Measurements from ENCODE around the gene LGALS7B. TPM values are rescaled to one million over a fixed set of nuclear protein-coding genes. Genes with fewer than 3 reads are reported as not detected.

The LGALS7B gene
- total and polyA plus RNA-seq, 2 of the 8 experiments (the other 6 are each of a cell fraction or from before 2014, with no cell fraction given) = 3.6 TPM; not detected in 1

DNA sequence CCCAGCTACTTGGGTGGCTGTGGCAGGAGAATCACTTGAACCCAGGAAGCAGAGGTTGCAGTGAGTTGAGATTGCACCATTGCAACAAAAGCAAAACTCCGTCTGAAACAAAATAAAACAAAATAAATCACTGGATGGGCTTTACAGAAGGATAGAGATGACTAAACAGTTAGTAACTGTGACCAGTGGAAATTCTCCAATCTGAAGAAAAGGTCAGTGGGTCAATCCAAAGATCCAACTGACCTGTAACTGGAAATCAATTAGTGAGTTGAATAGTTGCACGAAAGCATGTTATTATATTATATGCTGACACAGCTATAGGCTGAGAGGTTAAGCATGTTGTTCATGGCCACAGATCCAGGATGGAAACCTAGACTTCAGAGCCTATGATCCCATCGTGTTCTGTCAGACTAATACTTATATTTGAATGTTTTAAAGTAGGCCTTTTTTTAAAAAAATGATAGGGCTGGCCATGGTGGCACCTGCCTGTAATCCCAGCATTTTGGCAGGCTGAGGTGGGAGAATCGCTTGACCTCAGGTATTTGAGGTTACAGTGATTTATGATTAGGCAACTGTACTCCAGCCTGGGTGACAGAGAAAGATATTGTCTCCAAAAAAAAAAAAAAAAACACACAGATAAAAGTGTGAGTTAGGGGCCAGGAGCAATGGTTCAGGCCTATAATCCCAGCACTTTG lies 41.2 kb downstream of the LGALS7B start (continued):
- TF ChIP-seq CHD7 (IDR thresholded peaks at IDR 0.05; ENCODE audit: insufficient replicate concordance, low read length) (no peak), NANOG (IDR thresholded peaks at IDR 0.05; ENCODE audit: insufficient read depth, low read depth, low read length, poor library complexity, severe bottlenecking) (no peak), TBP (IDR thresholded peaks at IDR 0.05; ENCODE audit: low read depth, low read length) (no peak), ZNF274 (IDR thresholded peaks at IDR 0.05; ENCODE audit: borderline replicate concordance, extremely low read depth, low read length) (no peak), RXRA (IDR thresholded peaks at IDR 0.05; ENCODE audit: insufficient read depth, low read depth, low read length) (no peak), SIX5 (IDR thresholded peaks at IDR 0.05; ENCODE audit: low read depth, low read length) (no peak), SP2 (IDR thresholded peaks at IDR 0.05; ENCODE audit: low read length) (no peak), HDAC6 (IDR thresholded peaks at IDR 0.05; ENCODE audit: low read depth, low read length) (no peak), TAF1 (IDR thresholded peaks at IDR 0.05; ENCODE audit: low read depth, low read length) (no peak)
